ENCODE results near the gene AFAP1L1.

DNA sequence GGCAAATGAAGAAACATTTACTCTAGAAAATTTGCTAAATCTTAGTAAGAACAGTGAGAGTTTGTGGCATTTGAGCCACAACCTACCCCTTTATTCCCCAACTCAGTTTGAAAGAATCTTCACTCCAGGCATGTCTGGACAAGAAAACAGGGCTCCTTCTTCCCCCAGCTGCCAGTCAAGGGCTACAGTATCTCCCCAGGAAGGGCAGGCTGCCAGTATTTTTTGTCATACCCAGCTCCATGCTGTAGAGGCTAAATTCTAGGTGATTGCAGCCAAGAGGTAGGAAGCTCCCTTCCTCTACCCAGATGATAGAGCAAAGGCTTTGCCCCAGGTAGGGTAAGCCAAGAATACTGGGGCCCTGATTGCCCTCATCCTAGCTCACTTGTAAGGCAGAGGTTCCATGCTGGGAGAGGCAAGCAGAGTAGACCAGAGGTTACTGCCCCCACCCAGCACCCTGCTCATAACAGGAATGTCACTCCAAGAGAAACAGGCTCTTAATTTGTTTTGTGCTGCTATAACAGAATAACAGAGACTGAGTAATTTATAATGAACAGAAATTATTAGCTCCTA, 53.6 kb downstream of the AFAP1L1 start:
- TF ChIP-seq NUFIP1 (IDR thresholded peaks at IDR 0.05; ENCODE audit: partially characterized antibody) = no peak
- no peak for TF ChIP-seq JUNB (CRISPR knock-in tag; conservative IDR thresholded peaks at IDR 0.05)
- no peak for TF ChIP-seq YY1 (IDR thresholded peaks at IDR 0.05; ENCODE audit: borderline replicate concordance in 1 of 3, control insufficient read depth in 1 of 3, extremely low read depth in 1 of 3, insufficient read depth in 3 of 3, insufficient read length in 1 of 3, insufficient replicate concordance in 2 of 3, low read depth in 1 of 3, low read length in 2 of 3)
- no peak for TF ChIP-seq GTF2F1 (IDR thresholded peaks at IDR 0.05; ENCODE audit: low read depth, low read length)
- TF ChIP-seq HDAC6 (IDR thresholded peaks at IDR 0.05; ENCODE audit: low read depth, low read length) = no peak
- TF ChIP-seq, protein P1, sequence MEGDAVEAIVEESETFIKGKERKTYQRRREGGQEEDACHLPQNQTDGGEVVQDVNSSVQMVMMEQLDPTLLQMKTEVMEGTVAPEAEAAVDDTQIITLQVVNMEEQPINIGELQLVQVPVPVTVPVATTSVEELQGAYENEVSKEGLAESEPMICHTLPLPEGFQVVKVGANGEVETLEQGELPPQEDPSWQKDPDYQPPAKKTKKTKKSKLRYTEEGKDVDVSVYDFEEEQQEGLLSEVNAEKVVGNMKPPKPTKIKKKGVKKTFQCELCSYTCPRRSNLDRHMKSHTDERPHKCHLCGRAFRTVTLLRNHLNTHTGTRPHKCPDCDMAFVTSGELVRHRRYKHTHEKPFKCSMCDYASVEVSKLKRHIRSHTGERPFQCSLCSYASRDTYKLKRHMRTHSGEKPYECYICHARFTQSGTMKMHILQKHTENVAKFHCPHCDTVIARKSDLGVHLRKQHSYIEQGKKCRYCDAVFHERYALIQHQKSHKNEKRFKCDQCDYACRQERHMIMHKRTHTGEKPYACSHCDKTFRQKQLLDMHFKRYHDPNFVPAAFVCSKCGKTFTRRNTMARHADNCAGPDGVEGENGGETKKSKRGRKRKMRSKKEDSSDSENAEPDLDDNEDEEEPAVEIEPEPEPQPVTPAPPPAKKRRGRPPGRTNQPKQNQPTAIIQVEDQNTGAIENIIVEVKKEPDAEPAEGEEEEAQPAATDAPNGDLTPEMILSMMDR (IDR thresholded peaks at IDR 0.05 in 2 of 3, conservative IDR thresholded peaks at IDR 0.05 in 1 of 3; ENCODE audit: insufficient read depth in 2 of 3, low read depth in 1 of 3, low read length in 3 of 3) = no peak
- TF ChIP-seq CBX8 (IDR thresholded peaks at IDR 0.05; ENCODE audit: borderline replicate concordance, extremely low read depth, low read depth, low read length, poor library complexity, severe bottlenecking) = no peak
- no peak for TF ChIP-seq ZNF133 (CRISPR knock-in tag; IDR thresholded peaks at IDR 0.05)
- TF ChIP-seq HMGN3 (IDR thresholded peaks at IDR 0.05; ENCODE audit: borderline replicate concordance, extremely low read depth, insufficient read length, low read depth, low read length) = no peak
- TF ChIP-seq POLR2AphosphoS2 (IDR thresholded peaks at IDR 0.05; ENCODE audit: low read length) = no peak
- TF ChIP-seq, protein P2, sequence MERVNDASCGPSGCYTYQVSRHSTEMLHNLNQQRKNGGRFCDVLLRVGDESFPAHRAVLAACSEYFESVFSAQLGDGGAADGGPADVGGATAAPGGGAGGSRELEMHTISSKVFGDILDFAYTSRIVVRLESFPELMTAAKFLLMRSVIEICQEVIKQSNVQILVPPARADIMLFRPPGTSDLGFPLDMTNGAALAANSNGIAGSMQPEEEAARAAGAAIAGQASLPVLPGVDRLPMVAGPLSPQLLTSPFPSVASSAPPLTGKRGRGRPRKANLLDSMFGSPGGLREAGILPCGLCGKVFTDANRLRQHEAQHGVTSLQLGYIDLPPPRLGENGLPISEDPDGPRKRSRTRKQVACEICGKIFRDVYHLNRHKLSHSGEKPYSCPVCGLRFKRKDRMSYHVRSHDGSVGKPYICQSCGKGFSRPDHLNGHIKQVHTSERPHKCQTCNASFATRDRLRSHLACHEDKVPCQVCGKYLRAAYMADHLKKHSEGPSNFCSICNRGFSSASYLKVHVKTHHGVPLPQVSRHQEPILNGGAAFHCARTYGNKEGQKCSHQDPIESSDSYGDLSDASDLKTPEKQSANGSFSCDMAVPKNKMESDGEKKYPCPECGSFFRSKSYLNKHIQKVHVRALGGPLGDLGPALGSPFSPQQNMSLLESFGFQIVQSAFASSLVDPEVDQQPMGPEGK (CRISPR knock-in tag; IDR thresholded peaks at IDR 0.05; ENCODE audit: borderline replicate concordance) = no peak
- TF ChIP-seq ETV1 (tag; conservative IDR thresholded peaks at IDR 0.05; ENCODE audit: low read depth) = no peak
- no peak for TF ChIP-seq MTF1 (CRISPR knock-in tag; IDR thresholded peaks at IDR 0.05; ENCODE audit: borderline replicate concordance)

Measured in K562 (cell line).